Measurements from ENCODE around the gene ZNF383.

The ZNF383 gene

GRCh38 chr19:37218592-37218935 is 550 bp downstream of the ZNF383 start:
- TF ChIP-seq HDGF (IDR thresholded peaks at IDR 0.05; ENCODE audit: borderline replicate concordance) (no peak), ARNT (IDR thresholded peaks at IDR 0.05) (no peak), TARDBP (IDR thresholded peaks at IDR 0.05) (no peak), ZNF384 (IDR thresholded peaks at IDR 0.05) (no peak), FOXA1 (IDR thresholded peaks at IDR 0.05) (no peak), CTBP1 (IDR thresholded peaks at IDR 0.05; ENCODE audit: borderline replicate concordance) (no peak), LEF1 (IDR thresholded peaks at IDR 0.05; ENCODE audit: borderline replicate concordance) (no peak), SP1 (IDR thresholded peaks at IDR 0.05) (no peak), SUZ12 (IDR thresholded peaks at IDR 0.05) (no peak), L3MBTL2 (conservative IDR thresholded peaks at IDR 0.05) (no peak), PKNOX1 (IDR thresholded peaks at IDR 0.05) (no peak), FOXM1 (IDR thresholded peaks at IDR 0.05; ENCODE audit: borderline replicate concordance) (no peak), BHLHE40 (IDR thresholded peaks at IDR 0.05; ENCODE audit: borderline replicate concordance) (no peak), NFRKB (IDR thresholded peaks at IDR 0.05) (no peak)
- POLR2A ChIA-PET: no interaction called here
- DNase-seq (ENCODE audit: extremely low spot score): no peak
- CTCF ChIA-PET: no interaction called here

- ChIA-PET CTCF (no interaction called here), POLR2A (no interaction called here)
- DNase-seq (ENCODE audit: extremely low spot score): no peak
- TF ChIP-seq L3MBTL2 (conservative IDR thresholded peaks at IDR 0.05): no peak
- no peak for TF ChIP-seq PKNOX1 (IDR thresholded peaks at IDR 0.05)
- no peak for TF ChIP-seq SUZ12 (IDR thresholded peaks at IDR 0.05)
- no peak for TF ChIP-seq HDGF (IDR thresholded peaks at IDR 0.05; ENCODE audit: borderline replicate concordance)
- no peak for TF ChIP-seq ELF4 (IDR thresholded peaks at IDR 0.05)
- no peak for TF ChIP-seq FOXA1 (IDR thresholded peaks at IDR 0.05)
- no peak for TF ChIP-seq ARNT (IDR thresholded peaks at IDR 0.05)
- no peak for TF ChIP-seq TARDBP (IDR thresholded peaks at IDR 0.05)
- TF ChIP-seq NFRKB (IDR thresholded peaks at IDR 0.05): no peak
- TF ChIP-seq ZNF384 (IDR thresholded peaks at IDR 0.05): no peak
- no peak for TF ChIP-seq LEF1 (IDR thresholded peaks at IDR 0.05; ENCODE audit: borderline replicate concordance)
- TF ChIP-seq BHLHE40 (IDR thresholded peaks at IDR 0.05; ENCODE audit: borderline replicate concordance): no peak
- TF ChIP-seq CTBP1 (IDR thresholded peaks at IDR 0.05; ENCODE audit: borderline replicate concordance): no peak
- TF ChIP-seq FOXM1 (IDR thresholded peaks at IDR 0.05; ENCODE audit: borderline replicate concordance): no peak
- TF ChIP-seq SP1 (IDR thresholded peaks at IDR 0.05): no peak
- TF ChIP-seq FOXK2 (IDR thresholded peaks at IDR 0.05): no peak
These were observed 2.4 kb downstream of the ZNF383 start for GRCh38 chr19:37220383-37220782.

- POLR2A ChIA-PET: no interaction called here
- TF ChIP-seq ZNF384 (IDR thresholded peaks at IDR 0.05) (no peak), HDGF (IDR thresholded peaks at IDR 0.05; ENCODE audit: borderline replicate concordance) (no peak), LEF1 (IDR thresholded peaks at IDR 0.05; ENCODE audit: borderline replicate concordance) (no peak), SP1 (IDR thresholded peaks at IDR 0.05) (no peak), CTBP1 (IDR thresholded peaks at IDR 0.05; ENCODE audit: borderline replicate concordance) (no peak)
- no peak for DNase-seq (ENCODE audit: extremely low spot score)
- CTCF ChIA-PET: no interaction called here
These were observed 3.1 kb downstream of the ZNF383 start for GRCh38 chr19:37221136-37221535.

- no peak for TF ChIP-seq FOXA1 (IDR thresholded peaks at IDR 0.05)
- TF ChIP-seq ARNT (IDR thresholded peaks at IDR 0.05): no peak
- no peak for TF ChIP-seq BHLHE40 (IDR thresholded peaks at IDR 0.05; ENCODE audit: borderline replicate concordance)
- no peak for TF ChIP-seq ELF4 (IDR thresholded peaks at IDR 0.05)
- TF ChIP-seq ZNF384 (IDR thresholded peaks at IDR 0.05): no peak
- TF ChIP-seq FOXM1 (IDR thresholded peaks at IDR 0.05; ENCODE audit: borderline replicate concordance): no peak
- TF ChIP-seq TARDBP (IDR thresholded peaks at IDR 0.05): no peak
- no peak for TF ChIP-seq SP1 (IDR thresholded peaks at IDR 0.05)
- TF ChIP-seq SUZ12 (IDR thresholded peaks at IDR 0.05): no peak
- TF ChIP-seq FOXK2 (IDR thresholded peaks at IDR 0.05): no peak
- POLR2A ChIA-PET: no interaction called here
- DNase-seq (ENCODE audit: extremely low spot score): no peak
- CTCF ChIA-PET: no interaction called here
These were observed 8.2 kb downstream of the ZNF383 start for GRCh38 chr19:37226248-37226647.

GRCh38 chr19:37227996-37228395 is 10.0 kb downstream of the ZNF383 start:
- TF ChIP-seq L3MBTL2 (conservative IDR thresholded peaks at IDR 0.05) (no peak), LEF1 (IDR thresholded peaks at IDR 0.05; ENCODE audit: borderline replicate concordance) (no peak), FOXM1 (IDR thresholded peaks at IDR 0.05; ENCODE audit: borderline replicate concordance) (no peak), NFRKB (IDR thresholded peaks at IDR 0.05) (no peak), SP1 (IDR thresholded peaks at IDR 0.05) (no peak), CTBP1 (IDR thresholded peaks at IDR 0.05; ENCODE audit: borderline replicate concordance) (no peak), ZNF384 (IDR thresholded peaks at IDR 0.05) (no peak)
- ChIA-PET POLR2A (no interaction called here), CTCF (interaction anchor here (0.7 kb wide), 1 partner anchor 14 kb away, joined by 3 read pairs; no protein-coding TSS in a partner anchor)
- no peak for DNase-seq (ENCODE audit: extremely low spot score)

- no peak for DNase-seq (ENCODE audit: extremely low spot score)
- CTCF ChIA-PET: no interaction called here
- no peak for TF ChIP-seq PKNOX1 (IDR thresholded peaks at IDR 0.05)
- no peak for TF ChIP-seq NFRKB (IDR thresholded peaks at IDR 0.05)
- no peak for TF ChIP-seq ZNF384 (IDR thresholded peaks at IDR 0.05)
- TF ChIP-seq SUZ12 (IDR thresholded peaks at IDR 0.05): no peak
- TF ChIP-seq SP1 (IDR thresholded peaks at IDR 0.05): no peak
- TF ChIP-seq ELF4 (IDR thresholded peaks at IDR 0.05): no peak
- no peak for TF ChIP-seq HDGF (IDR thresholded peaks at IDR 0.05; ENCODE audit: borderline replicate concordance)
- no peak for TF ChIP-seq FOXK2 (IDR thresholded peaks at IDR 0.05)
- TF ChIP-seq TARDBP (IDR thresholded peaks at IDR 0.05): no peak
- TF ChIP-seq LEF1 (IDR thresholded peaks at IDR 0.05; ENCODE audit: borderline replicate concordance): no peak
- no peak for TF ChIP-seq ARNT (IDR thresholded peaks at IDR 0.05)
- TF ChIP-seq BHLHE40 (IDR thresholded peaks at IDR 0.05; ENCODE audit: borderline replicate concordance): no peak
- POLR2A ChIA-PET: no interaction called here
These were observed 25.2 kb downstream of the ZNF383 start for GRCh38 chr19:37243206-37243632.
